Measurements from ENCODE around the gene PIRT.

PIRT gene

GRCh38 chr17:10799407-10799806, 38.5 kb downstream of the PIRT start:
- no peak for TF ChIP-seq CTCF (conservative IDR thresholded peaks at IDR 0.05; ENCODE audit: low read depth, low read length)
- no peak overlapping the region for H3K4me3 ChIP-seq (ENCODE audit: low read depth, low read length)
- no peak for DNase-seq (ENCODE audit: low read depth)

DNA sequence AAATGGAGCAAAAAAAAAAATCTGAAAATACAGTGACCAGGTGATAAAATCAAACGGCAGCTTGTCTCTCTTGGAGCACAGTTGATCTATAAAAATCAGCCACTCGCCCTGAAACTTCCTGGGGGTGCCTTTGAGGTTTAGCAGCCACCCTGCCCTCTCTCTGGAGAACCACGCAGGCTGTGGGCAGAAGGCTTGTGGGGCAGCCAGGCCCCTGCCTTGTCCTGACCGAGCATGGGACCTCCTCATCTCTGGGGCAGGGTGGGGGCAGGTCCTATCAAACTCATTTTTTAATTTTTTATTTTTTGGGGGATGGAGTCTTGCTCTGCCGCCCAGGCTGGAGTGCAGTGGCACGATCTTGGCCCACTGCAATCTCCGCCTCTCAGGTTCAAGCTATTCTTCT, 39.0 kb downstream of the PIRT start:
- no peak overlapping the region for H3K4me3 ChIP-seq (ENCODE audit: low read depth, low read length)
- no peak for DNase-seq (ENCODE audit: low read depth)
- no peak for TF ChIP-seq CTCF (conservative IDR thresholded peaks at IDR 0.05; ENCODE audit: low read depth, low read length)

GRCh38 chr17:10798332-10798749, 39.5 kb downstream of the PIRT start:
- no peak for TF ChIP-seq CTCF (conservative IDR thresholded peaks at IDR 0.05; ENCODE audit: low read depth, low read length)
- no peak for DNase-seq (ENCODE audit: low read depth)
- H3K4me3 ChIP-seq (ENCODE audit: low read depth, low read length): no peak overlapping the region

GRCh38 chr17:10797476-10798328, 40.2 kb downstream of the PIRT start:
- DNase-seq (ENCODE audit: low read depth): no peak
- no peak for TF ChIP-seq CTCF (conservative IDR thresholded peaks at IDR 0.05; ENCODE audit: low read depth, low read length)
- H3K4me3 ChIP-seq (ENCODE audit: low read depth, low read length): no peak overlapping the region

- no peak for DNase-seq (ENCODE audit: low read depth)
- no peak overlapping the region for H3K4me3 ChIP-seq (ENCODE audit: low read depth, low read length)
- no peak for TF ChIP-seq CTCF (conservative IDR thresholded peaks at IDR 0.05; ENCODE audit: low read depth, low read length)
Observed at GRCh38 chr17:10793816-10794215, 44.1 kb downstream of the PIRT start.

DNA sequence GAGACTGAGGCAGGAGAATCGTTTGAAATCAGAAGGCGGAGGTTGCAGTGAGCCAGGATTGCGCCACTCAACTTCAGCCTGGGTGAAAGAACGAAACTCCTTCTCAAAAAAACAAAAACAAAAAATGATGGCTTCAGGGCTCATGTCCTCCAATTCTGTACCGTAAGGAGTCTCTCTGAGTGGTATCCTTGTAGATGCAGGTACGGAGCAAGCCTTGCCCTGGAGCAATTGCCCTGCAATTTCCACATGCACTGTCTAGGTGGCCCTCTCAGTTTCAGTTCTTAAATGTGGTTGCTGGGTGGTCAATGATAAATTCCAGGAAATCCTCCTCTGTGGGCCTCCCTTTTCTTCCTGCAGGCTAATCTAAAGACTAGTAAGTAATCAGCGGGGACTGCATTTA, 44.6 kb downstream of the PIRT start:
- no peak overlapping the region for H3K4me3 ChIP-seq (ENCODE audit: low read depth, low read length)
- no peak for TF ChIP-seq CTCF (conservative IDR thresholded peaks at IDR 0.05; ENCODE audit: low read depth, low read length)
- no peak for DNase-seq (ENCODE audit: low read depth)

- no peak overlapping the region for H3K4me3 ChIP-seq (ENCODE audit: low read depth, low read length)
- no peak for TF ChIP-seq CTCF (conservative IDR thresholded peaks at IDR 0.05; ENCODE audit: low read depth, low read length)
- DNase-seq (ENCODE audit: low read depth): no peak
Observed at GRCh38 chr17:10792151-10792550, 45.7 kb downstream of the PIRT start.

Measured in choroid plexus epithelial cell (primary cell).